SK-N-SH treated with all-trans-retinoic acid at 6 μM for 48 hours (cell line): Measurements from ENCODE around the gene KRT86.

Experiments used
- ATAC-seq: fragments of 200-7000 bp; cut with Tn5 transposase; 3 replicates; pipeline ENCODE4 v1.9.1; 2020; ENCODE audit warnings: mild to moderate bottlenecking, moderate library complexity
- ARNTL ChIP-seq: fragments of 450-650 bp; formaldehyde crosslinking; IDR thresholded peaks from 2 replicates; pipeline ENCODE4 v1.5.0; 2020; ENCODE audit warnings: low read depth, mild to moderate bottlenecking, moderate library complexity, borderline replicate concordance
- BACH2 ChIP-seq: fragments of 250-450 bp; sonication (Bioruptor Pico); IDR thresholded peaks from 2 replicates; pipeline ENCODE4 v1.9.0; 2021; ENCODE audit warnings: mild to moderate bottlenecking, borderline replicate concordance
- CREB5 ChIP-seq: fragments of 250-450 bp; sonication (Bioruptor Pico); IDR thresholded peaks from 2 replicates; pipeline ENCODE4 v1.5.1; 2020; ENCODE audit warnings: low read depth, mild to moderate bottlenecking, moderate library complexity
- CSDC2 ChIP-seq: fragments of 250-450 bp; sonication (Bioruptor Pico); IDR thresholded peaks from 2 replicates; pipeline ENCODE4 v1.5.0; 2020; ENCODE audit warnings: mild to moderate bottlenecking, moderate library complexity
- ESRRG ChIP-seq: fragments of 250-450 bp; sonication (Bioruptor Pico); IDR thresholded peaks from 2 replicates; pipeline ENCODE4 v1.6.1; 2021; ENCODE audit warnings: mild to moderate bottlenecking
- GLIS3 ChIP-seq: fragments of 250-450 bp; sonication (Bioruptor Pico); IDR thresholded peaks from 2 replicates; pipeline ENCODE4 v1.5.0; 2020; ENCODE audit warnings: mild to moderate bottlenecking, moderate library complexity
- ISL1 ChIP-seq: fragments of 250-450 bp; sonication (Bioruptor Pico); IDR thresholded peaks from 2 replicates; pipeline ENCODE4 v2.1.2; 2022; ENCODE audit warnings: mild to moderate bottlenecking, moderate library complexity
- OSR1 ChIP-seq: fragments of 250-450 bp; sonication (Bioruptor Pico); IDR thresholded peaks from 2 replicates; pipeline ENCODE4 v1.8.0; 2022; ENCODE audit warnings: moderate library complexity, mild to moderate bottlenecking, inconsistent platforms
- PPARA ChIP-seq: fragments of 250-450 bp; sonication (Bioruptor Pico); IDR thresholded peaks from 2 replicates; pipeline ENCODE4 v1.5.0; 2020; ENCODE audit warnings: mild to moderate bottlenecking, borderline replicate concordance
- RARB ChIP-seq: fragments of 250-450 bp; sonication (Bioruptor Pico); IDR thresholded peaks from 2 replicates; pipeline ENCODE4 v1.8.0; 2021; ENCODE audit warnings: mild to moderate bottlenecking, moderate library complexity
- SNAI2 ChIP-seq: fragments of 250-450 bp; sonication (Bioruptor Pico); IDR thresholded peaks from 2 replicates; pipeline ENCODE4 v1.5.0; 2020; ENCODE audit warnings: mild to moderate bottlenecking, moderate library complexity
- TCF4 ChIP-seq: fragments of 250-450 bp; sonication (Bioruptor Pico); IDR thresholded peaks from 2 replicates; pipeline ENCODE4 v1.8.0; 2021; ENCODE audit warnings: mild to moderate bottlenecking, moderate library complexity, borderline replicate concordance
- TOX ChIP-seq: fragments of 250-450 bp; sonication (Bioruptor Pico); IDR thresholded peaks from 2 replicates; pipeline ENCODE4 v1.8.0; 2021; ENCODE audit warnings: mild to moderate bottlenecking, moderate library complexity, borderline replicate concordance
- ZC3H10 ChIP-seq: fragments of 250-450 bp; sonication (Bioruptor Pico); IDR thresholded peaks from 2 replicates; pipeline ENCODE4 v1.5.1; 2021; ENCODE audit warnings: mild to moderate bottlenecking, moderate library complexity
- ZFP3 ChIP-seq: fragments of 250-450 bp; sonication (Bioruptor Pico); IDR thresholded peaks from 2 replicates; pipeline ENCODE4 v1.5.0; 2020; ENCODE audit warnings: mild to moderate bottlenecking, moderate library complexity
- ZFP30 ChIP-seq: fragments of 450-650 bp; formaldehyde crosslinking; IDR thresholded peaks from 2 replicates; pipeline ENCODE4 v1.5.0; 2022; ENCODE audit warnings: mild to moderate bottlenecking, moderate library complexity
- ZNF565 ChIP-seq: fragments of 450-650 bp; formaldehyde crosslinking; conservative IDR thresholded peaks from 2 replicates; pipeline ENCODE4 v1.5.0; 2020; ENCODE audit warnings: low read depth, mild to moderate bottlenecking, moderate library complexity
- ZNF70 ChIP-seq: fragments of 450-650 bp; formaldehyde crosslinking; IDR thresholded peaks from 2 replicates; pipeline ENCODE4 v1.5.0; 2020; ENCODE audit warnings: mild to moderate bottlenecking, moderate library complexity
- ZNF8 ChIP-seq: fragments of 450-650 bp; formaldehyde crosslinking; IDR thresholded peaks from 2 replicates; pipeline ENCODE4 v1.5.0; 2020; ENCODE audit warnings: mild to moderate bottlenecking, moderate library complexity
- TF ChIP-seq, protein P1 (sequence below): fragments of 250-450 bp; sonication (Bioruptor Pico); IDR thresholded peaks from 2 replicates; pipeline ENCODE4 v1.8.0; 2021; ENCODE audit warnings: low read depth, mild to moderate bottlenecking, moderate library complexity, borderline replicate concordance
- TF ChIP-seq, protein P2 (sequence below): fragments of 250-450 bp; sonication (Bioruptor Pico); IDR thresholded peaks from 2 replicates; pipeline ENCODE4 v1.5.0; 2020; ENCODE audit warnings: mild to moderate bottlenecking, moderate library complexity
- TF ChIP-seq, protein P3 (sequence below): fragments of 250-450 bp; sonication (Bioruptor Pico); IDR thresholded peaks from 2 replicates; pipeline ENCODE4 v1.8.0; 2020; ENCODE audit warnings: mild to moderate bottlenecking, moderate library complexity, borderline replicate concordance

The KRT86 gene

DNA sequence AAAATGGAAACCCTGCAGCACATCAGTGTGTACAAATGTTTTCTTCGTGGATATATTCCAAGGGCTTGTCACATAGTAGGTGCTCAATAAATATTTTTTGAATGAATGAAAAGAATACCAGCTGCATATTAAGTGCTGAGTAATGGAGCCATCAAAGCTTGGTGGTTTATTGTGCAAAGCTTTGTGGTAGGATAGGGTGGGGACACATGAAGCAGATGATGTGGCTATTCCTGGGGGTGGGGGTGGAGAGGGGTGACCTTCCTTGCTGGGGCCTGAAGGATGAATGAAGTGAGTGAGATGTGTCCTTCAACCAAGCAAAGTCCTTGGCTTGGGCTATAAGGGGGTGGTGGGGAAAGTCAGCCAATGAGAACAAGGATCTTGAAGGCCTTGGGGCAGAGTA lies 21.2 kb downstream of the KRT86 start:
- TF ChIP-seq, protein P1, sequence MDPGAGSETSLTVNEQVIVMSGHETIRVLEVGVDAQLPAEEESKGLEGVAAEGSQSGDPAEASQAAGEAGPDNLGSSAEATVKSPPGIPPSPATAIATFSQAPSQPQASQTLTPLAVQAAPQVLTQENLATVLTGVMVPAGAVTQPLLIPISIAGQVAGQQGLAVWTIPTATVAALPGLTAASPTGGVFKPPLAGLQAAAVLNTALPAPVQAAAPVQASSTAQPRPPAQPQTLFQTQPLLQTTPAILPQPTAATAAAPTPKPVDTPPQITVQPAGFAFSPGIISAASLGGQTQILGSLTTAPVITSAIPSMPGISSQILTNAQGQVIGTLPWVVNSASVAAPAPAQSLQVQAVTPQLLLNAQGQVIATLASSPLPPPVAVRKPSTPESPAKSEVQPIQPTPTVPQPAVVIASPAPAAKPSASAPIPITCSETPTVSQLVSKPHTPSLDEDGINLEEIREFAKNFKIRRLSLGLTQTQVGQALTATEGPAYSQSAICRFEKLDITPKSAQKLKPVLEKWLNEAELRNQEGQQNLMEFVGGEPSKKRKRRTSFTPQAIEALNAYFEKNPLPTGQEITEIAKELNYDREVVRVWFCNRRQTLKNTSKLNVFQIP (CRISPR knock-in tag): no peak
- TF ChIP-seq ZNF565 (CRISPR knock-in tag) (no peak), ISL1 (CRISPR knock-in tag) (no peak), GLIS3 (CRISPR knock-in tag) (no peak), TCF4 (CRISPR knock-in tag) (no peak), ZNF8 (no peak), TOX (CRISPR knock-in tag) (no peak)
- ATAC-seq: no peak

DNA sequence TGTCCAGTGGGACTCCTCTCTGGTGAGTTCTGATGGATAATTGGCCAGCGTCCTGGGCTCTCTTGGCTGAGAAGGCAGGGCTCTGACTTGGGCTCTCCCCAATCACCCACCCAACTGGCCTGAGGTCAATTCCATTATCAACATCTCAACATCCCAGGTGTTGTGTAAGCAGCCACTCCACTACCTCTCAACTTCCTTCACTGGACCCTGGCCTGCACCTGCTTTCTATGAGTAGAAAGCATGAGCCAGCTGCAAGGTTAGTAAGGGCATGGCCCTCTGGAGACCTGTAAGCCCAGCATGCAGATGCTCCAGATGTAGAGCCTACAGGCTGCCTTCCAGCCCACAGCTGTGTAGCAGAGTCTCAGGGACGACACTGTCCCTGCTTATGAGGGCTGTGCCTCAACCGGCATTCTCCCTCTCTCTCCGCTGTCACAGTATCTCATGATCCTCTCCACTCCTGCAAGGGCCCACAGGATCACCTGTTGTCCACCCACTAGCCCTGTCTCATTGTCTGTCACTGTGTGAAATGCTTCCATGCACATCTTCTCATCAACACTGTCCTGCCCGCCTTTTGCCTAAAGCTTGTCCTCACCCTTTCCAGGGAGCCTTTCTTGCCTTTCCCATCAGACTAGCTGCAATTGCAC lies 22.2 kb downstream of the KRT86 start:
- TF ChIP-seq ZNF70 (CRISPR knock-in tag) (no peak), ZC3H10 (CRISPR knock-in tag) (no peak), BACH2 (CRISPR knock-in tag) (no peak), ESRRG (CRISPR knock-in tag) (no peak), CSDC2 (CRISPR knock-in tag) (no peak), GLIS3 (CRISPR knock-in tag) (no peak), ZNF565 (CRISPR knock-in tag) (no peak), CREB5 (CRISPR knock-in tag) (no peak), ZFP3 (CRISPR knock-in tag) (no peak), SNAI2 (CRISPR knock-in tag) (no peak), ARNTL (CRISPR knock-in tag) (no peak), TOX (CRISPR knock-in tag) (no peak), ZNF8 (no peak), ZFP30 (CRISPR knock-in tag) (no peak), PPARA (CRISPR knock-in tag) (no peak), ISL1 (CRISPR knock-in tag) (no peak)
- TF ChIP-seq, protein P2, sequence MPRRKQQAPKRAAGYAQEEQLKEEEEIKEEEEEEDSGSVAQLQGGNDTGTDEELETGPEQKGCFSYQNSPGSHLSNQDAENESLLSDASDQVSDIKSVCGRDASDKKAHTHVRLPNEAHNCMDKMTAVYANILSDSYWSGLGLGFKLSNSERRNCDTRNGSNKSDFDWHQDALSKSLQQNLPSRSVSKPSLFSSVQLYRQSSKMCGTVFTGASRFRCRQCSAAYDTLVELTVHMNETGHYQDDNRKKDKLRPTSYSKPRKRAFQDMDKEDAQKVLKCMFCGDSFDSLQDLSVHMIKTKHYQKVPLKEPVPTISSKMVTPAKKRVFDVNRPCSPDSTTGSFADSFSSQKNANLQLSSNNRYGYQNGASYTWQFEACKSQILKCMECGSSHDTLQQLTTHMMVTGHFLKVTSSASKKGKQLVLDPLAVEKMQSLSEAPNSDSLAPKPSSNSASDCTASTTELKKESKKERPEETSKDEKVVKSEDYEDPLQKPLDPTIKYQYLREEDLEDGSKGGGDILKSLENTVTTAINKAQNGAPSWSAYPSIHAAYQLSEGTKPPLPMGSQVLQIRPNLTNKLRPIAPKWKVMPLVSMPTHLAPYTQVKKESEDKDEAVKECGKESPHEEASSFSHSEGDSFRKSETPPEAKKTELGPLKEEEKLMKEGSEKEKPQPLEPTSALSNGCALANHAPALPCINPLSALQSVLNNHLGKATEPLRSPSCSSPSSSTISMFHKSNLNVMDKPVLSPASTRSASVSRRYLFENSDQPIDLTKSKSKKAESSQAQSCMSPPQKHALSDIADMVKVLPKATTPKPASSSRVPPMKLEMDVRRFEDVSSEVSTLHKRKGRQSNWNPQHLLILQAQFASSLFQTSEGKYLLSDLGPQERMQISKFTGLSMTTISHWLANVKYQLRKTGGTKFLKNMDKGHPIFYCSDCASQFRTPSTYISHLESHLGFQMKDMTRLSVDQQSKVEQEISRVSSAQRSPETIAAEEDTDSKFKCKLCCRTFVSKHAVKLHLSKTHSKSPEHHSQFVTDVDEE: no peak
- TF ChIP-seq, protein P3, sequence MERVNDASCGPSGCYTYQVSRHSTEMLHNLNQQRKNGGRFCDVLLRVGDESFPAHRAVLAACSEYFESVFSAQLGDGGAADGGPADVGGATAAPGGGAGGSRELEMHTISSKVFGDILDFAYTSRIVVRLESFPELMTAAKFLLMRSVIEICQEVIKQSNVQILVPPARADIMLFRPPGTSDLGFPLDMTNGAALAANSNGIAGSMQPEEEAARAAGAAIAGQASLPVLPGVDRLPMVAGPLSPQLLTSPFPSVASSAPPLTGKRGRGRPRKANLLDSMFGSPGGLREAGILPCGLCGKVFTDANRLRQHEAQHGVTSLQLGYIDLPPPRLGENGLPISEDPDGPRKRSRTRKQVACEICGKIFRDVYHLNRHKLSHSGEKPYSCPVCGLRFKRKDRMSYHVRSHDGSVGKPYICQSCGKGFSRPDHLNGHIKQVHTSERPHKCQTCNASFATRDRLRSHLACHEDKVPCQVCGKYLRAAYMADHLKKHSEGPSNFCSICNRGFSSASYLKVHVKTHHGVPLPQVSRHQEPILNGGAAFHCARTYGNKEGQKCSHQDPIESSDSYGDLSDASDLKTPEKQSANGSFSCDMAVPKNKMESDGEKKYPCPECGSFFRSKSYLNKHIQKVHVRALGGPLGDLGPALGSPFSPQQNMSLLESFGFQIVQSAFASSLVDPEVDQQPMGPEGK (CRISPR knock-in tag): no peak
- TF ChIP-seq, protein P1 (CRISPR knock-in tag): no peak
- no peak for ATAC-seq

DNA sequence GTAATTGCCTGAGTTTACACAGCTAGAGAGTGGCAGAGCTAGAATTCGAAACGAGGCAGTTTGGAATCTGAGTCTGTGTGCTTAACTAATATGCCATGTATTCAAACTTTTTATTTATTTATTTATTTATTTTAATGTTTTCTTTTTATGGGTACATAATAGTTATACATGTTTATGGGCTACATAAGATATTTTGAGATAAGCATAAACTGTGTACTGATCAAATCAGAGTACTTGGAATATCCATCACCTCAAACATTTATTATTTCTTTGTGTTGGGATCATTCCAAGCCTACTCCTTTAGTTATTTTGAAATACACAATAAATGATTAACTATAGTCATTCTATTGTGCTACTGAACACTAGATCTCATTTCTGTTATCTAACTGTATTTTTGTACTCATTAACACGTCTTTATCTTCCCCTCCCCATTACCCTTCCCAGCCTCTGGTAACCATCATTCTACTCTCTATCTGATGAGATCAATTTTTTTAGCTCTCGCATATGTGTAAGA lies 24.3 kb downstream of the KRT86 start:
- TF ChIP-seq CSDC2 (CRISPR knock-in tag) (no peak), ZFP30 (CRISPR knock-in tag) (no peak), ZC3H10 (CRISPR knock-in tag) (no peak), OSR1 (no peak), ESRRG (CRISPR knock-in tag) (no peak), PPARA (CRISPR knock-in tag) (no peak), GLIS3 (CRISPR knock-in tag) (no peak), ZNF8 (no peak), RARB (no peak), ZNF70 (CRISPR knock-in tag) (no peak)
- TF ChIP-seq, protein P2: no peak
- TF ChIP-seq, protein P3 (CRISPR knock-in tag): no peak
- ATAC-seq: no peak
